GM12873 (cell line): ENCODE results near the gene RASA3.

Experiments used
- TF ChIP-seq, protein P1 (sequence below): IDR thresholded peaks from 2 replicates; pipeline ENCODE4 v1.5.1; 2012; ENCODE audit warnings: low read depth, mild to moderate bottlenecking, moderate library complexity, low read length, control low read depth; ENCODE audit not compliant: insufficient read depth; ENCODE audit errors: missing control alignments

Gene RASA3

GRCh38 chr13:113936166-113936965, 196.1 kb downstream of the RASA3 start:
- TF ChIP-seq, protein P1, sequence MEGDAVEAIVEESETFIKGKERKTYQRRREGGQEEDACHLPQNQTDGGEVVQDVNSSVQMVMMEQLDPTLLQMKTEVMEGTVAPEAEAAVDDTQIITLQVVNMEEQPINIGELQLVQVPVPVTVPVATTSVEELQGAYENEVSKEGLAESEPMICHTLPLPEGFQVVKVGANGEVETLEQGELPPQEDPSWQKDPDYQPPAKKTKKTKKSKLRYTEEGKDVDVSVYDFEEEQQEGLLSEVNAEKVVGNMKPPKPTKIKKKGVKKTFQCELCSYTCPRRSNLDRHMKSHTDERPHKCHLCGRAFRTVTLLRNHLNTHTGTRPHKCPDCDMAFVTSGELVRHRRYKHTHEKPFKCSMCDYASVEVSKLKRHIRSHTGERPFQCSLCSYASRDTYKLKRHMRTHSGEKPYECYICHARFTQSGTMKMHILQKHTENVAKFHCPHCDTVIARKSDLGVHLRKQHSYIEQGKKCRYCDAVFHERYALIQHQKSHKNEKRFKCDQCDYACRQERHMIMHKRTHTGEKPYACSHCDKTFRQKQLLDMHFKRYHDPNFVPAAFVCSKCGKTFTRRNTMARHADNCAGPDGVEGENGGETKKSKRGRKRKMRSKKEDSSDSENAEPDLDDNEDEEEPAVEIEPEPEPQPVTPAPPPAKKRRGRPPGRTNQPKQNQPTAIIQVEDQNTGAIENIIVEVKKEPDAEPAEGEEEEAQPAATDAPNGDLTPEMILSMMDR: no peak

GRCh38 chr13:113935001-113935844, 197.2 kb downstream of the RASA3 start:
- TF ChIP-seq, protein P1: no peak

- TF ChIP-seq, protein P1: no peak
Measured at GRCh38 chr13:113934576-113934975, 197.8 kb downstream of the RASA3 start.

- TF ChIP-seq, protein P1: no peak
Measured at GRCh38 chr13:113933901-113934300, 198.5 kb downstream of the RASA3 start.

- TF ChIP-seq, protein P1: no peak
Measured at GRCh38 chr13:113931841-113932459, 200.5 kb downstream of the RASA3 start.

DNA sequence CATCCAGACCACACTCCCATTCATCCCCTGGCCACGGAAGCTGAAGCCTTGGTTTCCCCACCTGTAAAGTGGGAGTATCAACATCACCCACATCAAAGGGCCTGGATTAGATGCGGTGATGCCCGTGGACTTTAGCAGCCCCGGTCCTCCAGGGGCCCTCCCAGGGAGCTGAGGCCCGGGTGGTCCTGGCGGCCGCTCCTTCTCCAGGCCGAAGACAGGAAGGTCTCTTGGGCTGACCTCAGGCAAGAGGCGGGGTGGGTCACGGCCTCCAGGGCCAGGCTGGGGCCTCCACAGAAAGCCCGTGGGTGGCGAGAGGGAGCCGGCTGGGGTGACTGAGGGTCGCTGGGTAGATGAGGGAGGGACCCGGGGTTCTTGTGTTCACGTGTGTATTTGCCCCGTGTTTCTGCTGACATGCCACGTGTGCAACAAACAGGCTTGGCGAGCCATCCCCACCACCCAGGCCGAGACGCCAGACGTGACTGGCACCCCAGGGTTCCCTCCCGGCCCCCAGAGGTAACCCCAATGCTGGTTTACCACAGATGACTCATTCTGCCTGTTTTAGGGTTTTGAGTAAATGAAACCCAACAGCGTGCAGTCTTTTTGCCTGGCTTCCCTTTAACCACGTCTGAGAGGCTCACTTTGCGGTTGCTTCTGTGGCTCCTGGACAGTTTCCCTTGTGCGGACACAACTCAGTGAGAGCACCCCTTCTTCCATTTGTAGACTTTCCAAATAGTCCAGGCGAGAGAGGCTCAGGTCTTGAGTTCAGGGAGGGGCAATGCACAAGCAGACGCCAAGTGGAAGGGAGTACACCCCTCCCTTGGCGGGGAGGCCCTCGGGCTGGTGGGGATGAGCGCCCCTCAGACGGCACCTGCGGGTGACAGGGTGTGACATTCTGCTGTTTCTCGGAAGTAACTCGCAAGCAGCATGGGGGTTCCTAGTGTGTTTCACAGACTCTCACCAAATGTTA, 201.5 kb downstream of the RASA3 start:
- TF ChIP-seq, protein P1: no peak
